Activated CD8-positive, alpha-beta T cell treated with anti-CD3 and anti-CD28 coated beads for 36 hours (primary cell): ENCODE results near the gene DDAH1. TPM values are rescaled to one million over a fixed set of nuclear protein-coding genes. Genes with fewer than 3 reads are reported as not detected.

ENCODE experiments used
- ATAC-seq: fragments of 200-7000 bp; cut with Tn5 transposase; one replicate; pipeline ENCODE4 v1.10.0; 2021; ENCODE audit warnings: mild to moderate bottlenecking, moderate library complexity
- CTCF ChIA-PET: fragments of 350-600 bp; sonication (Branson Sonifier 250); formaldehyde crosslinking; loops from one replicate; lab custom pipeline; 2021; ENCODE audit warnings: antibody characterized with exemption; lab: Charles Lee
- POLR2A ChIA-PET: fragments of 350-600 bp; sonication (Branson Sonifier 250); formaldehyde crosslinking; loops from one replicate; lab custom pipeline; 2021; ENCODE audit warnings: antibody characterized with exemption; lab: Charles Lee
- DNase-seq: peaks from one replicate; pipeline ENCODE4 v3.0.0-alpha.2; 2020
- H3K27ac Mint-ChIP-seq: one replicate; pipeline ENCODE4 v1.8.0; 2021; ENCODE audit warnings: mild to moderate bottlenecking, mixed read lengths
- H3K27me3 Mint-ChIP-seq: one replicate; pipeline ENCODE4 v1.8.0; 2021; ENCODE audit warnings: mixed read lengths
- H3K36me3 Mint-ChIP-seq: one replicate; pipeline ENCODE4 v1.8.0; 2021; ENCODE audit warnings: low read depth, mixed read lengths
- H3K4me1 Mint-ChIP-seq: one replicate; pipeline ENCODE4 v1.8.0; 2021; ENCODE audit warnings: low read depth, mixed read lengths
- H3K4me3 Mint-ChIP-seq: one replicate; pipeline ENCODE4 v1.8.0; 2021; ENCODE audit warnings: mild to moderate bottlenecking, moderate library complexity, mixed read lengths
- H3K9me3 Mint-ChIP-seq: one replicate; pipeline ENCODE4 v1.8.0; 2021; ENCODE audit warnings: mixed read lengths
- CTCF ChIP-seq: fragments of 200-600 bp; IDR thresholded peaks from one replicate; pipeline ENCODE4 v1.8.0; 2022; ENCODE audit warnings: antibody characterized with exemption, mild to moderate bottlenecking
- intact Hi-C: fragments of 100-400 bp; cut with micrococcal nuclease; formaldehyde crosslinking; loops from one replicate; pipeline ENCODE4 v1.10.0; 2022
- total RNA-seq, 2 experiments: library from RNA; stranded (reverse); gene quantifications; one replicate each; pipeline ENCODE4 v1.2.3, GENCODE V29; 2021

Gene DDAH1
- total RNA-seq, 2 experiments from 2014 or later, result 0.07 to 0.09 TPM

- H3K27me3 Mint-ChIP-seq, result peaks cover 2% of the 10 kb centered on the region
- H3K4me3 Mint-ChIP-seq, result no peak overlapping the region
- H3K9me3 Mint-ChIP-seq, result no peaks in the 10 kb centered on the region
- no peak for TF ChIP-seq CTCF
- ATAC-seq (no peak), DNase-seq (no peak)
- intact Hi-C loops, result no loop called here
- CTCF ChIA-PET, result no interaction called here
- H3K36me3 Mint-ChIP-seq, result no peaks in the 10 kb centered on the region
- POLR2A ChIA-PET, result no interaction called here
- H3K4me1 Mint-ChIP-seq, result no peaks in the 10 kb centered on the region
- no peak overlapping the region for H3K27ac Mint-ChIP-seq
These were observed 53.2 kb downstream of the DDAH1 start for GRCh38 chr1:85411567-85412305.

- ChIA-PET CTCF (no interaction called here), POLR2A (no interaction called here)
- no peak overlapping the region for H3K4me3 Mint-ChIP-seq
- TF ChIP-seq CTCF, result no peak
- no peaks in the 10 kb centered on the region for H3K4me1 Mint-ChIP-seq
- DNase-seq (no peak), ATAC-seq (no peak)
- peaks cover 2% of the 10 kb centered on the region for H3K27me3 Mint-ChIP-seq
- H3K9me3 Mint-ChIP-seq, result no peaks in the 10 kb centered on the region
- no peaks in the 10 kb centered on the region for H3K36me3 Mint-ChIP-seq
- intact Hi-C loops, result no loop called here
- no peak overlapping the region for H3K27ac Mint-ChIP-seq
These were observed 55.4 kb downstream of the DDAH1 start for GRCh38 chr1:85409516-85409915.

GRCh38 chr1:85407746-85408377 lies 57.1 kb downstream of the DDAH1 start:
- H3K4me3 Mint-ChIP-seq, result no peak overlapping the region
- no peaks in the 10 kb centered on the region for H3K4me1 Mint-ChIP-seq
- no peak overlapping the region for H3K27ac Mint-ChIP-seq
- H3K27me3 Mint-ChIP-seq, result no peaks in the 10 kb centered on the region
- ChIA-PET POLR2A (no interaction called here), CTCF (no interaction called here)
- no peak for DNase-seq
- intact Hi-C loops, result no loop called here
- no peak for TF ChIP-seq CTCF
- ATAC-seq, result no peak
- H3K9me3 Mint-ChIP-seq, result no peaks in the 10 kb centered on the region
- H3K36me3 Mint-ChIP-seq, result no peaks in the 10 kb centered on the region

GRCh38 chr1:85406887-85407533 lies 57.9 kb downstream of the DDAH1 start:
- H3K4me3 Mint-ChIP-seq, result no peak overlapping the region
- intact Hi-C loops, result no loop called here
- no peaks in the 10 kb centered on the region for H3K36me3 Mint-ChIP-seq
- POLR2A ChIA-PET, result no interaction called here
- ATAC-seq (no peak), DNase-seq (no peak)
- H3K27ac Mint-ChIP-seq, result no peak overlapping the region
- no peaks in the 10 kb centered on the region for H3K9me3 Mint-ChIP-seq
- no peaks in the 10 kb centered on the region for H3K27me3 Mint-ChIP-seq
- no peak for TF ChIP-seq CTCF
- no peaks in the 10 kb centered on the region for H3K4me1 Mint-ChIP-seq
- CTCF ChIA-PET, result interaction anchor here (1.0 kb wide), 1 partner anchor 23 kb away, joined by 4 read pairs; no protein-coding TSS in a partner anchor

- no peak for DNase-seq
- TF ChIP-seq CTCF, result no peak
- ChIA-PET CTCF (interaction anchor here (1.0 kb wide), 1 partner anchor 22 kb away, joined by 4 read pairs; no protein-coding TSS in a partner anchor), POLR2A (no interaction called here)
- Mint-ChIP-seq H3K4me3 (no peak overlapping the region), H3K9me3 (no peaks in the 10 kb centered on the region), H3K27me3 (no peaks in the 10 kb centered on the region), H3K36me3 (no peaks in the 10 kb centered on the region), H3K4me1 (no peaks in the 10 kb centered on the region), H3K27ac (no peak overlapping the region)
- ATAC-seq, result no peak
- intact Hi-C loops, result no loop called here
These were observed 58.9 kb downstream of the DDAH1 start for GRCh38 chr1:85406081-85406480.
